GM12875 (cell line): ENCODE results near the gene EYS.

ENCODE experiments used
- H3K4me3 ChIP-seq: one replicate; pipeline ENCODE4 v1.5.1; 2011; ENCODE audit warnings: low read depth, low read length, control low read depth
- TF ChIP-seq, protein P1 (sequence below): IDR thresholded peaks from 2 replicates; pipeline ENCODE4 v1.5.1; 2011; ENCODE audit warnings: low read depth, mild to moderate bottlenecking, control low read depth, inconsistent platforms, low read length, moderate library complexity, borderline replicate concordance; ENCODE audit not compliant: insufficient read depth

The EYS gene

DNA sequence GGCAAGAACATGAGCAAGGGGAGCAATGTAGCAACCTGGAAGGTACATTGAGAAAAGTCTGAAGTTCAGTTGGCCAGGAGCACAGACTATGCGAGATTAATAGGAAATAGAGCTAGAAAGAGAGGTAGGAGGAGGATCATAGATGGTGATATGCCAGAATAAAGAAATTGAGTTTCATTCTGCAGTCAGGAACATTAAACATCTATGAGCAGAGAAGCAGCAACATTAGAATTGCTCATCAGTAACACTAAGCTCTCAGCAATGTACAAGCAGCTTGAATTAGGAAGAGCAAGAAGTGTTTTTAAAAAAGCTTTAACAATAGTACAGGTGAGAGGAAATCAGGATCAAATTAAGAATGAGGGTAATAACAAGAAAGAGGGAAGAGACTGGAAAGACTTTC, 1603.5 kb downstream of the EYS start:
- TF ChIP-seq, protein P1, sequence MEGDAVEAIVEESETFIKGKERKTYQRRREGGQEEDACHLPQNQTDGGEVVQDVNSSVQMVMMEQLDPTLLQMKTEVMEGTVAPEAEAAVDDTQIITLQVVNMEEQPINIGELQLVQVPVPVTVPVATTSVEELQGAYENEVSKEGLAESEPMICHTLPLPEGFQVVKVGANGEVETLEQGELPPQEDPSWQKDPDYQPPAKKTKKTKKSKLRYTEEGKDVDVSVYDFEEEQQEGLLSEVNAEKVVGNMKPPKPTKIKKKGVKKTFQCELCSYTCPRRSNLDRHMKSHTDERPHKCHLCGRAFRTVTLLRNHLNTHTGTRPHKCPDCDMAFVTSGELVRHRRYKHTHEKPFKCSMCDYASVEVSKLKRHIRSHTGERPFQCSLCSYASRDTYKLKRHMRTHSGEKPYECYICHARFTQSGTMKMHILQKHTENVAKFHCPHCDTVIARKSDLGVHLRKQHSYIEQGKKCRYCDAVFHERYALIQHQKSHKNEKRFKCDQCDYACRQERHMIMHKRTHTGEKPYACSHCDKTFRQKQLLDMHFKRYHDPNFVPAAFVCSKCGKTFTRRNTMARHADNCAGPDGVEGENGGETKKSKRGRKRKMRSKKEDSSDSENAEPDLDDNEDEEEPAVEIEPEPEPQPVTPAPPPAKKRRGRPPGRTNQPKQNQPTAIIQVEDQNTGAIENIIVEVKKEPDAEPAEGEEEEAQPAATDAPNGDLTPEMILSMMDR: no peak
- no peak overlapping the region for H3K4me3 ChIP-seq

DNA sequence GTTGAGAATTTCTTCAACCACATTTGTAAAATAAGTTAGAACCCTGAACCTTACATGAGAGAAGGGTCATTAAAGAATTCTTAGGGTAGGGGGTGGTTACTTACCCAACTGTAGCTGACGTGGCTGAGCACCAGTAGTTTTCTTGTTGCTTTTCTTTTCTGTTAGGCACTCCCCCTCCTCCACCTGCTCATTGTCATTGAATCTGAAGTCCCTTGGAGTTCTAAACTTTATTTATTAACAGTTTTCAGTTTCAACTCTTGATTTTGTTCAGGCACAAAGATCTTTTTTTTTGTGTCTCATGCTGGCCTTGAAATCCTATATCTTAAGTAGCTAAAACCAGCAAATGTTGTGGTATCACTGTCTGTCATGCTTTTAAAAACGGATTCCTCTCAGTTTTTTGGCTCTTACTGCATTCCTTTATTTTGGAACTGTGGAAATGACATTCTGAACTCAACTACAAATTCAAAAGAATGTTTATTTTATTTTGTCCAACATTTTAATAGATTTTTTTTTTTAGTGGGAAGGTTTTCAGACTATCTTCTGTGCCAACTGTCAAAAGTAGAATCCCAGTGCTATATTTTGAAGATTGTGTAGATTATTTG, 1606.2 kb downstream of the EYS start:
- TF ChIP-seq, protein P1: no peak
- no peak overlapping the region for H3K4me3 ChIP-seq

DNA sequence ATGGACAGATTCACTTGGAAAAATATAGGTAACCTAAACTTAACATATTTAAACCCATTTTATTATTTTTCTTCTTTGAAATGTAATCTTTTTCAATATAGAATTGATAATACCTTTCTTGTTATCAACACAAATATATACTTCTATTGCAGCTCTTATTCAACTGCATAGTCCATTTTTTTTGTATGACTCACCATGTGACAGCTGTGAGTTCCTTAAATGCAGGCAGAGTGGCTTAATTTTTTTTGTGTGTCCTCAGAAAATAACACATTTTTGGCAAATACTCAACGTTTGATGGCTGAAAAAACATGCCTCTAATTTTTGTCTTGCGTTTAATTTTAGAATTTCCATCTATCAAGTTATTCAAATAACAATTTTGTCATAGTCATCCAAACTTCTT, 1616.7 kb downstream of the EYS start:
- H3K4me3 ChIP-seq: no peak overlapping the region
- TF ChIP-seq, protein P1: no peak

DNA sequence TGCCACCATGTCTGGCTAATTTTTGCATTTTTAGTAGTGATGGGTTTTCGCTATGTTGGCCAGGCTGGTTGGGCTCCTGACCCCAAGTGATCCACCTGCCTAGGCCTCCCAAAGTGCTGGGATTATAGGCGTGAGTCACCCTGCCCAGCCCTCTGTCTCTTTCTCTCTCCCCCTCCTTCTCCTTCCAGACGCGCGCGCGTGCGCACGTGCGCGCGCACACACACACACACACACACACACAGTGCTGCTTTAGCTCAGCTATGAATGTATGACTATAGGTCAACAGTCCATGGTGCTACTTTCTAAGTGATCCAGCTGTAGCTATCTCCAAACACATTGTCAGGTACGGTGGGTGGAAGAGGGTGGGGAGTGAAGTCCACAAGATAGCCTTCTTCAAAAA, 1621.9 kb downstream of the EYS start:
- H3K4me3 ChIP-seq: no peak overlapping the region
- TF ChIP-seq, protein P1: no peak

GRCh38 chr6:64084185-64084663, 1622.8 kb downstream of the EYS start:
- no peak overlapping the region for H3K4me3 ChIP-seq
- TF ChIP-seq, protein P1: no peak

DNA sequence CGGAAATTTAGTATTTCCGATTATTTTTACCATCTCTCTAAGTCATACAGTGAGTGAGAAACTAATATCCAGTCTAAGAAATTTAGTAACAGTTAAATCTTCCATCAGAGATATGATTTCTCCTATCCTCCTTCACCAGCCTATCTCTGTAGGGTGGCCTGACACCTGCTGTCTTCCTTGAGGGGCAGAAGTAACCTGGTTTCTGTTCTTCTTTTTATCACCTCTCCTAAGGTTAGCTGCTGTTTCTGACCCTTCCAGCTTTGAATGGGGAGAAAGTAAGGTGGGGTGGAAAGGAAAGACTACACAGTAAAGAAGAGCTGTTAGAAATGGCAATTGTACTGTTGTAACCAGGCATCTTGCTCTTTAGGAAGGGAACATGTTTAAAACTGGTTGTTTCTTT, 1623.8 kb downstream of the EYS start:
- TF ChIP-seq, protein P1: no peak
- H3K4me3 ChIP-seq: no peak overlapping the region

- TF ChIP-seq, protein P1: no peak
Observed at GRCh38 chr6:64081453-64081852, 1625.6 kb downstream of the EYS start.

More at GRCh38 chr6:64081453-64081852, 1625.6 kb downstream of the EYS start:
- no peak overlapping the region for H3K4me3 ChIP-seq
